H1 (cell line): ENCODE results near the gene EFEMP1. TPM values are rescaled to one million over a fixed set of nuclear protein-coding genes. Genes with fewer than 3 reads are reported as not detected.

Experiments used
- CTCF ChIA-PET: fragments of 300-600 bp; sonication (Branson Sonifier 250); formaldehyde crosslinking; loops from one replicate; lab custom pipeline; 2021; ENCODE audit not compliant: partially characterized antibody; lab: Charles Lee
- POLR2A ChIA-PET: fragments of 300-600 bp; sonication (Branson Sonifier 250); formaldehyde crosslinking; loops from one replicate; lab custom pipeline; 2021; ENCODE audit warnings: inconsistent platforms; ENCODE audit not compliant: partially characterized antibody; lab: Charles Lee
- DNase-seq, 2 experiments: peaks; one replicate each; pipeline versions ENCODE4 v3.0.0 to v3.0.0-alpha.2; 2010 to 2022; ENCODE audit warnings: low spot score in 2 of 2, low read depth in 1 of 2, mixed read lengths in 1 of 2
- FAIRE-seq: peaks from 2 replicates; lab custom pipeline; 2011; peaks lifted over from hg19 to GRCh38; lab: Jason Lieb, UNC
- H2AFZ ChIP-seq: 2 replicates; pipeline ENCODE4 v1.8.1; 2012; ENCODE audit warnings: low read length, inconsistent platforms
- H2AK5ac ChIP-seq: 2 replicates; pipeline ENCODE4 v1.6.1; 2013; ENCODE audit warnings: low read depth, low read length
- H2BK120ac ChIP-seq: replicated peaks from 2 replicates; pipeline ENCODE3; 2013; ENCODE audit warnings: low read depth, low read length, inconsistent platforms
- H2BK12ac ChIP-seq: 2 replicates; pipeline ENCODE4 v1.6.1; 2013; ENCODE audit warnings: low read depth, low read length
- H2BK15ac ChIP-seq: 2 replicates; pipeline ENCODE4 v1.6.1; 2013; ENCODE audit warnings: low read length
- H2BK20ac ChIP-seq: 2 replicates; pipeline ENCODE4 v1.6.1; 2013; ENCODE audit warnings: low read length
- H2BK5ac ChIP-seq: 2 replicates; pipeline ENCODE4 v1.6.1; 2013; ENCODE audit warnings: low read depth, low read length
- H3K14ac ChIP-seq: 2 replicates; pipeline ENCODE4 v1.6.1; 2013; ENCODE audit warnings: inconsistent platforms; ENCODE audit not compliant: insufficient read length
- H3K18ac ChIP-seq: 2 replicates; pipeline ENCODE4 v1.6.1; 2013; ENCODE audit warnings: low read length; ENCODE audit errors: extremely low read depth
- H3K23ac ChIP-seq: 2 replicates; pipeline ENCODE4 v1.6.1; 2013; ENCODE audit warnings: inconsistent platforms; ENCODE audit not compliant: insufficient read length
- H3K23me2 ChIP-seq: 2 replicates; pipeline ENCODE4 v1.6.1; 2013; ENCODE audit warnings: low read depth, low read length
- H3K27ac ChIP-seq: 2 replicates; pipeline ENCODE4 v1.6.1; 2011; ENCODE audit warnings: low read depth, low read length, inconsistent platforms
- H3K27me3 ChIP-seq, 4 experiments: replicated peaks in 1 of 4; 1 replicate in 1 of 4; 2 replicates in 3 of 4; pipeline versions ENCODE4 v1.6.1 to v1.8.1; 2011 to 2013; ENCODE audit warnings: low read length in 3 of 4, mild to moderate bottlenecking in 3 of 4, inconsistent platforms in 2 of 4, mixed read lengths in 2 of 4, moderate library complexity in 1 of 4; ENCODE audit not compliant: control insufficient read depth in 3 of 4, insufficient read depth in 3 of 4; ENCODE audit errors: extremely low read depth in 1 of 4
- H3K36me3 ChIP-seq, 4 experiments: 2 replicates each; pipeline versions ENCODE4 v1.6.1 to v1.8.1; 2011 to 2013; ENCODE audit warnings: mild to moderate bottlenecking in 4 of 4, low read length in 3 of 4, moderate library complexity in 2 of 4, control low read depth in 1 of 4, inconsistent platforms in 1 of 4; ENCODE audit not compliant: insufficient read depth in 4 of 4, control insufficient read depth in 2 of 4
- H3K4ac ChIP-seq: replicated peaks from 2 replicates; pipeline ENCODE3; 2013; ENCODE audit warnings: low read length, low read depth, mixed read lengths, inconsistent platforms; ENCODE audit not compliant: insufficient read length
- H3K4me1 ChIP-seq, 4 experiments: replicated peaks in 1 of 4; 1 replicate in 1 of 4; 2 replicates in 3 of 4; pipeline versions ENCODE4 v1.6.1 to v1.8.1; 2011 to 2013; ENCODE audit warnings: low read length in 3 of 4, inconsistent platforms in 2 of 4, mixed read lengths in 1 of 4; ENCODE audit not compliant: insufficient read depth in 4 of 4, control insufficient read depth in 3 of 4
- H3K4me2 ChIP-seq, 2 experiments: 2 replicates each; pipeline versions ENCODE4 v1.6.1 to v1.8.1; 2011 to 2013; ENCODE audit warnings: low read depth in 2 of 2, low read length in 2 of 2, control low read depth in 1 of 2, inconsistent platforms in 1 of 2, mild to moderate bottlenecking in 1 of 2; ENCODE audit not compliant: insufficient read depth in 1 of 2
- H3K4me3 ChIP-seq, 4 experiments: fragments of 200-600, 300-600 bp in 1 of 4; sonication (generic), shearing (Covaris generic), sonication (Bioruptor Twin) in 1 of 4; 2 replicates each; pipeline versions ENCODE4 v1.5.1 to v1.8.1; 2011 to 2016; ENCODE audit warnings: low read length in 4 of 4, low read depth in 3 of 4, control low read depth in 2 of 4, inconsistent platforms in 2 of 4, mild to moderate bottlenecking in 2 of 4, mixed read lengths in 1 of 4, moderate library complexity in 1 of 4; ENCODE audit not compliant: insufficient read depth in 2 of 4; ENCODE audit errors: extremely low read depth in 1 of 4
- H3K56ac ChIP-seq: replicated peaks from 2 replicates; pipeline ENCODE3; 2013; ENCODE audit warnings: low read depth, mild to moderate bottlenecking, mixed read lengths, low read length, inconsistent platforms; ENCODE audit not compliant: insufficient read length
- H3K79me1 ChIP-seq: 2 replicates; pipeline ENCODE4 v1.6.1; 2013; ENCODE audit warnings: low read depth, low read length, control low read depth
- H3K79me2 ChIP-seq, 2 experiments: 2 replicates each; pipeline versions ENCODE4 v1.6.1 to v1.8.1; 2012 to 2013; ENCODE audit warnings: low read length in 2 of 2, mild to moderate bottlenecking in 2 of 2, inconsistent platforms in 1 of 2; ENCODE audit not compliant: insufficient read depth in 2 of 2, control insufficient read depth in 1 of 2
- H3K9ac ChIP-seq, 4 experiments: replicated peaks in 1 of 4; 1 replicate in 1 of 4; 2 replicates in 3 of 4; pipeline versions ENCODE4 v1.6.1 to v1.8.1; 2011 to 2013; ENCODE audit warnings: low read depth in 3 of 4, low read length in 3 of 4, control low read depth in 2 of 4, mild to moderate bottlenecking in 2 of 4, moderate library complexity in 2 of 4, inconsistent platforms in 1 of 4; ENCODE audit errors: extremely low read depth in 1 of 4
- H3K9me3 ChIP-seq, 2 experiments: 2 replicates each; pipeline versions ENCODE4 v1.6.1 to v1.8.1; 2012 to 2013; ENCODE audit warnings: mild to moderate bottlenecking in 2 of 2, moderate library complexity in 2 of 2, control low read depth in 1 of 2, inconsistent platforms in 1 of 2, low read depth in 1 of 2, low read length in 1 of 2, mixed read lengths in 1 of 2; ENCODE audit not compliant: insufficient read depth in 2 of 2
- H4K20me1 ChIP-seq, 2 experiments: replicated peaks in 1 of 2; 2 replicates each; pipeline versions ENCODE3 to v1.8.1; 2011 to 2013; ENCODE audit warnings: inconsistent platforms in 2 of 2, low read length in 2 of 2, mild to moderate bottlenecking in 1 of 2; ENCODE audit not compliant: insufficient read depth in 2 of 2, control insufficient read depth in 1 of 2
- H4K5ac ChIP-seq: 2 replicates; pipeline ENCODE4 v1.6.1; 2013; ENCODE audit warnings: low read length, low read depth, mixed read lengths, inconsistent platforms; ENCODE audit not compliant: insufficient read length
- H4K8ac ChIP-seq: 2 replicates; pipeline ENCODE4 v1.8.0; 2013; ENCODE audit warnings: mild to moderate bottlenecking, moderate library complexity, low read length, inconsistent platforms; ENCODE audit not compliant: insufficient read depth; ENCODE audit errors: extremely low read depth
- H4K91ac ChIP-seq: replicated peaks from 2 replicates; pipeline ENCODE3; 2013; ENCODE audit warnings: low read length, mixed read lengths, inconsistent platforms; ENCODE audit not compliant: insufficient read length
- BRCA1 ChIP-seq: IDR thresholded peaks from 2 replicates; pipeline ENCODE4 v1.6.1; 2012; ENCODE audit warnings: low read depth, low read length, improper control_type of control experiment
- CHD1 ChIP-seq: IDR thresholded peaks from 2 replicates; pipeline ENCODE4 v1.6.1; 2012; ENCODE audit warnings: low read depth, low read length, improper control_type of control experiment
- RFX5 ChIP-seq: IDR thresholded peaks from 2 replicates; pipeline ENCODE4 v1.6.1; 2011; ENCODE audit warnings: low read depth, low read length, improper control_type of control experiment, borderline replicate concordance
- TAF1 ChIP-seq: IDR thresholded peaks from 2 replicates; pipeline ENCODE4 v1.6.1; 2011; ENCODE audit warnings: mild to moderate bottlenecking, low read depth, low read length
- polyA plus RNA-seq, 7 experiments: library from polyadenylated mRNA; depleted of rRNA in 3 of 7; stranded (reverse) in 5 of 7; unstranded in 2 of 7; fragments of >200 nt in 5 of 7; fragments of 200-250 nt in 2 of 7; gene quantifications; 1 replicate in 5 of 7; 2 replicates in 1 of 7; 4 replicates in 1 of 7; pipeline versions ENCODE4 v1.2.1 to v1.2.3, GENCODE V29; 2011 to 2013; ENCODE audit warnings: missing spikeins in 2 of 7, mixed read lengths in 2 of 7
- total RNA-seq: library from RNA; stranded (reverse); fragmentation: NEBNext Ultra II Directional; extraction: Animal tissue kit (Norgen Biotek cat#: 25700); gene quantifications from 2 replicates; pipeline ENCODE4 v1.2.1, GENCODE V29; 2021
- TF ChIP-seq, protein P1 (sequence below): IDR thresholded peaks from 2 replicates; pipeline ENCODE4 v1.6.1; 2012; ENCODE audit warnings: inconsistent platforms

The EFEMP1 gene
- total and polyA plus RNA-seq, 2 of the 8 experiments (the other 6 are each of a cell fraction or from before 2014, with no cell fraction given): 15.5 to 19.7 TPM

DNA sequence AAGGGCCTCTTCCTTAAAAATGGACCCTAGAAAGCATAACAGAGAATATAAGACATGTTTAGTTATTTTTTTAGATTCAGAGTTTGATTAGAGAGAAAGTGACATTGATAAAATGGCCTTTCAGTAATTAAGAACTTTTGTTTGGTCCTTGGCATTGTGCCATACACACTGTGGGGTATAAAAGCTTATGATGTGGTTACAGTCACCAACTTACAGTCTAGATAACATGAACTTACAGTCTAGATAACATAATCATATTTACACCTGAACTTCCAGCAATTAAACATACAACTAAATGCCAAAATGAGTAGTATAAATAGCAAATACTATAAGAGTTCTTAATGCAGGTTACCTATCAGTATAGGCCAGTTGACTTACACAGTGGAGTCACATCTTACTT is 25.6 kb upstream of the EFEMP1 start:
- Histone ChIP-seq H3K56ac (no peak overlapping the region), H2BK5ac (no peak overlapping the region), H2AFZ (no peak overlapping the region), H3K27me3 (no peaks in the 10 kb centered on the region), H2BK15ac (no peak overlapping the region), H3K4ac (no peak overlapping the region), H3K23me2 (no peaks in the 10 kb centered on the region), H3K23ac (no peak overlapping the region), H3K79me2 (no peaks in the 10 kb centered on the region), H2BK120ac (no peak overlapping the region), H4K5ac (no peak overlapping the region), H3K9me3 (no peaks in the 10 kb centered on the region), H3K27ac (no peak overlapping the region), H3K18ac (no peak overlapping the region), H4K8ac (no peak overlapping the region), H3K14ac (no peak overlapping the region), H3K79me1 (no peaks in the 10 kb centered on the region), H3K4me3 (no peak overlapping the region), H2BK12ac (no peak overlapping the region), H4K20me1 (no peaks in the 10 kb centered on the region), H3K4me2 (no peak overlapping the region), H3K9ac (no peak overlapping the region), H3K36me3 (no peaks in the 10 kb centered on the region), H4K91ac (no peak overlapping the region), H2AK5ac (no peak overlapping the region), H3K4me1 (no peaks in the 10 kb centered on the region), H2BK20ac (no peak overlapping the region)
- FAIRE-seq: no peak
- CTCF ChIA-PET: interaction anchor here (2.0 kb wide), 1 partner anchor 12 kb away, joined by 16 read pairs; no protein-coding TSS in a partner anchor
- no peak for TF ChIP-seq RFX5
- no peak for TF ChIP-seq BRCA1
- TF ChIP-seq CHD1: no peak
- no peak for TF ChIP-seq TAF1
- TF ChIP-seq, protein P1, sequence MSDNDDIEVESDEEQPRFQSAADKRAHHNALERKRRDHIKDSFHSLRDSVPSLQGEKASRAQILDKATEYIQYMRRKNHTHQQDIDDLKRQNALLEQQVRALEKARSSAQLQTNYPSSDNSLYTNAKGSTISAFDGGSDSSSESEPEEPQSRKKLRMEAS: no peak
- POLR2A ChIA-PET: no interaction called here
- DNase-seq: no peak
